WERI-Rb-1 (cell line): ENCODE measurements around the gene KRTAP5-8.
"Not testable (repeated sequence)": the region's sequence is repeated elsewhere in the genome, so short reads cannot be mapped to it uniquely, and the experiment has no call there.

Experiments
- DNase-seq: peaks from one replicate; pipeline ENCODE4 v3.0.0-alpha.2; 2020
- H3K27ac ChIP-seq: fragments of 250-450 bp; sonication (Bioruptor Pico); 2 replicates; pipeline ENCODE4 v1.5.1; 2020; ENCODE audit warnings: mild to moderate bottlenecking, moderate library complexity
- H3K27me3 ChIP-seq: fragments of 250-450 bp; sonication (Bioruptor Pico); 2 replicates; pipeline ENCODE4 v1.5.1; 2021; ENCODE audit warnings: mild to moderate bottlenecking, low read depth, moderate library complexity; ENCODE audit not compliant: insufficient read depth, severe bottlenecking
- H3K36me3 ChIP-seq: fragments of 250-450 bp; sonication (Bioruptor Pico); 2 replicates; pipeline ENCODE4 v1.5.1; 2020; ENCODE audit warnings: mild to moderate bottlenecking, moderate library complexity
- H3K4me3 ChIP-seq: 2 replicates; pipeline ENCODE4 v1.5.1; 2011; ENCODE audit warnings: low read depth, mild to moderate bottlenecking, control low read depth, low read length
- H3K9me3 ChIP-seq: fragments of 250-450 bp; sonication (Bioruptor Pico); 2 replicates; pipeline ENCODE4 v1.5.1; 2021; ENCODE audit warnings: mild to moderate bottlenecking, moderate library complexity; ENCODE audit not compliant: severe bottlenecking
- TF ChIP-seq, protein P1 (sequence below): IDR thresholded peaks from 2 replicates; pipeline ENCODE4 v1.5.1; 2011; ENCODE audit warnings: low read depth, mild to moderate bottlenecking, control low read depth, inconsistent platforms, low read length

KRTAP5-8 gene, protein sequence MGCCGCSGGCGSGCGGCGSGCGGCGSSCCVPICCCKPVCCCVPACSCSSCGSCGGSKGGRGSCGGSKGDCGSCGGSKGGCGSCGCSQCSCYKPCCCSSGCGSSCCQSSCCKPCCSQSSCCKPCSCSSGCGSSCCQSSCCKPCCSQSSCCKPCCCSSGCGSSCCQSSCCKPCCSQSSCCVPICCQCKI

DNA sequence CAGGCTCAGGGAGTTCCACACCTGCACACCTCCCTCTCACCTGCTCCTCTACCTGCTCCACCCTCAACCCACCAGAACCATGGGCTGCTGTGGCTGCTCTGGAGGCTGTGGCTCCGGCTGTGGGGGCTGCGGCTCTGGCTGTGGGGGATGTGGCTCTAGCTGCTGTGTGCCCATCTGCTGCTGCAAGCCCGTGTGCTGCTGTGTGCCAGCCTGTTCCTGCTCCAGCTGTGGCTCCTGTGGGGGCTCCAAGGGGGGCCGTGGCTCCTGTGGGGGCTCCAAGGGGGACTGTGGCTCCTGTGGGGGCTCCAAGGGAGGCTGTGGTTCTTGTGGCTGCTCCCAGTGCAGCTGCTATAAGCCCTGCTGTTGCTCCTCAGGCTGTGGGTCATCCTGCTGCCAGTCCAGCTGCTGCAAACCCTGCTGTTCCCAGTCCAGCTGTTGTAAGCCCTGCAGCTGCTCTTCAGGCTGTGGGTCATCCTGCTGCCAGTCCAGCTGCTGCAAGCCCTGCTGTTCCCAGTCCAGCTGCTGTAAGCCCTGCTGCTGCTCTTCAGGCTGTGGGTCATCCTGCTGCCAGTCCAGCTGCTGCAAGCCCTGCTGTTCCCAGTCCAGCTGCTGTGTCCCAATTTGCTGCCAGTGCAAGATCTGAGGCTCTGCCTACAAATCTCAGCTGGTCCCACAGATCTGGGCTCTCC lies at the start of gene KRTAP5-8:
Gene KRTAP5-8, plus strand, starts transcription at position 49 of the 689 bp plus-strand sequence. Its CDS starts 31 bp downstream, at position 80.
- H3K4me3 ChIP-seq, H3K9me3 ChIP-seq, DNase-seq, H3K27ac ChIP-seq, H3K27me3 ChIP-seq, H3K36me3 ChIP-seq: not testable (repeated sequence)

DNA sequence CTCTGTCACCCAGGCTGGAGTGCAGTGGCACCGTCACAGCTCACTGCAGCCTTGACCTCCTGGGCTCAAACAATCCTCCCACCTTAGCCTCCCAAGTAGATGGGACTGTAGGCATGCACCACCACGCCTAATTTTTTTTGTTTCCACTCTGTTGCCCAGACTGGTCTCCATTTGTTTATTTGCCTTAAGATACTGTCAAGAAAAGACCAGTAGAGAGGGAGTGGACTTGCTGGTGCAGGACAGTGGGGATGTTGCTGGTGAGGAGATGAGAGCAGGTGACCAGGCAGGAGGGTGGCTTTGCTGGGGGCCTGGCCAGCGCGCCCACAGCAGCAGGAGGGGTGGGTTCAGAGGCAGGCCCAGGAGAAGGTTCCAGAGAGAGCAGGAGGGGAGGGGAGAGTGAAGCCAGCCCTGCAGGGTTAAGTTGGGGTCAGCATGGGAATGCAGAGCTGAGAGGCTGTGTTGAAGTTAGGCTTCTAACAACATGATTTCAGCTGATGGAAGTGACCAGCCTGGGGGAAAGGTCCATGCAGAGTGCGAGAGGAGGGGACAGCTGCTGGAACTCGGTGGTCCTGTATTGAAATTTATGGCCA lies 49.0 kb upstream of the KRTAP5-8 start:
- Histone ChIP-seq H3K27me3 (no peaks in the 10 kb centered on the region), H3K36me3 (peaks cover 18% of the 10 kb centered on the region), H3K9me3 (no peaks in the 10 kb centered on the region), H3K27ac (no peak overlapping the region), H3K4me3 (no peak overlapping the region)
- no peak for DNase-seq
- TF ChIP-seq, protein P1, sequence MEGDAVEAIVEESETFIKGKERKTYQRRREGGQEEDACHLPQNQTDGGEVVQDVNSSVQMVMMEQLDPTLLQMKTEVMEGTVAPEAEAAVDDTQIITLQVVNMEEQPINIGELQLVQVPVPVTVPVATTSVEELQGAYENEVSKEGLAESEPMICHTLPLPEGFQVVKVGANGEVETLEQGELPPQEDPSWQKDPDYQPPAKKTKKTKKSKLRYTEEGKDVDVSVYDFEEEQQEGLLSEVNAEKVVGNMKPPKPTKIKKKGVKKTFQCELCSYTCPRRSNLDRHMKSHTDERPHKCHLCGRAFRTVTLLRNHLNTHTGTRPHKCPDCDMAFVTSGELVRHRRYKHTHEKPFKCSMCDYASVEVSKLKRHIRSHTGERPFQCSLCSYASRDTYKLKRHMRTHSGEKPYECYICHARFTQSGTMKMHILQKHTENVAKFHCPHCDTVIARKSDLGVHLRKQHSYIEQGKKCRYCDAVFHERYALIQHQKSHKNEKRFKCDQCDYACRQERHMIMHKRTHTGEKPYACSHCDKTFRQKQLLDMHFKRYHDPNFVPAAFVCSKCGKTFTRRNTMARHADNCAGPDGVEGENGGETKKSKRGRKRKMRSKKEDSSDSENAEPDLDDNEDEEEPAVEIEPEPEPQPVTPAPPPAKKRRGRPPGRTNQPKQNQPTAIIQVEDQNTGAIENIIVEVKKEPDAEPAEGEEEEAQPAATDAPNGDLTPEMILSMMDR: no peak

DNA sequence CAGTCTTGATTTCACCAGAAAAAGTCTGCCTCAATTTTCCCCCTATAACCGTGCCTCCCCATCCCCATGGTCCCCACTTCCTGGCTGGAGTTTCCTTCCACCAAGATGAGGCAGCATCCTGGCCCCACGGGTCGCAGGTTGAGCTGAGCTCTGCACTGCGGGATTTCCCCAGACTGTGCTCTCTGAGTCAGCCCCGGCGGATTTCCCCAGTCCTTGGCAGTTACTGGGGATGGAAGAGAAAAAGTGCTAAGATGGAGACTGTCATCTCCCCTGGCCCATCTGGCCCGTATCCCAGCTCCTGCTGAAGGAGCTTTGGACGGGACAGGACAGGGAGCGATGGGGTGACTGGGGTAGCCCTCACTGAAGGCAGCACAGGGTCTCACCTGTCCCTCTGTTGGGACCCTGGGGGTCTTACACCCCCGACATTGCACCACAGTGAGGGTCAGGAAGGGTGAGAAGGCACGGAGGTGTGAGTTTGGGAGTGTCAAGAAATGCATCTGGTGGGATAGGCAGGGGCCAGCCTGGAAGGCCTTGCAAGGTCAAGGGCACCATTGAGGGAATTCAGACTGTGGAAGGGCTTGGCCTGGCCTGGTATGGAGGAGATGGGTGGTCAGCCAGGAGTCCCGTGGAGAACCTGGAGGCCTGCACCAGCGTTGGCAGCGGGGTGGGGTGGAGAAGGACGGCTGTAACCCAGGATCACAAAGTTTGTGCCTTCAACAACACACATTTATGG lies 48.3 kb upstream of the KRTAP5-8 start:
- Histone ChIP-seq H3K36me3 (peaks cover 11% of the 10 kb centered on the region), H3K27ac (no peak overlapping the region), H3K27me3 (no peaks in the 10 kb centered on the region), H3K4me3 (no peak overlapping the region), H3K9me3 (no peaks in the 10 kb centered on the region)
- DNase-seq: no peak
- TF ChIP-seq, protein P1: no peak

DNA sequence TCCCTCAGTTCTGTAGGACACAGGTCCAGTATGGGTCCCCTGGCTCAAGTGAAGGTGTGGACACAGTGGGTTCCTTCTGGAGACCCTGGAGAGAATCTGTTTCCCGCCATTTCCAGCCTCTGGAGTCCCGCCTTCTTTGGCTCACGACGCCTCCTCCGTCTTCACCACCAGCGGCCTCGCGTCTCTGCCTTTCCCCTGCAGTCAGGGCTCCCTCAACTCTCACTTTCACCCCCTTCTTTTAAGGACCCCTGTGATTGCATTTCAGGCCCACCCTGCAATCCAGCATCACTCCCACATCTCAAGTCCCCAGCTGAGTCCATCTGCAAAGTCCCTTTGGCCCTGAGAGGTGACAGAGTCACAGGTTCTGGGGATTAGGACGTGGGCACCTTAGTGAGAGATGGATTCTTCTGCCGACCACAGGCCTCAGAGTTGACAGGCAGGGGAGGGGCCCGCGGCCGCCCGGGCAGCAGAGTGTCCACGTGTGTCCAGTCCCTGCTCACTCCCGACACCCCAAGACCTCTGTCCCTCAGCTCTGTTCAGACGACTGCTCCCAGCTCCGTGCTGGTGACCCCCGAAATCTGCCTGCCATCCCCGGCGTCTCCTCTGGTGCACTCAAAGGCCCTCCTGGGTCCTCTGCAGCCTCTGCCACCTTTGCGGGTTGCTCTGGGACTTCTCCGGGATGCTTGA lies 47.6 kb upstream of the KRTAP5-8 start:
- Histone ChIP-seq H3K4me3 (no peak overlapping the region), H3K27ac (no peak overlapping the region), H3K27me3 (no peaks in the 10 kb centered on the region), H3K36me3 (peaks cover 7% of the 10 kb centered on the region), H3K9me3 (no peaks in the 10 kb centered on the region)
- TF ChIP-seq, protein P1: no peak
- no peak for DNase-seq

DNA sequence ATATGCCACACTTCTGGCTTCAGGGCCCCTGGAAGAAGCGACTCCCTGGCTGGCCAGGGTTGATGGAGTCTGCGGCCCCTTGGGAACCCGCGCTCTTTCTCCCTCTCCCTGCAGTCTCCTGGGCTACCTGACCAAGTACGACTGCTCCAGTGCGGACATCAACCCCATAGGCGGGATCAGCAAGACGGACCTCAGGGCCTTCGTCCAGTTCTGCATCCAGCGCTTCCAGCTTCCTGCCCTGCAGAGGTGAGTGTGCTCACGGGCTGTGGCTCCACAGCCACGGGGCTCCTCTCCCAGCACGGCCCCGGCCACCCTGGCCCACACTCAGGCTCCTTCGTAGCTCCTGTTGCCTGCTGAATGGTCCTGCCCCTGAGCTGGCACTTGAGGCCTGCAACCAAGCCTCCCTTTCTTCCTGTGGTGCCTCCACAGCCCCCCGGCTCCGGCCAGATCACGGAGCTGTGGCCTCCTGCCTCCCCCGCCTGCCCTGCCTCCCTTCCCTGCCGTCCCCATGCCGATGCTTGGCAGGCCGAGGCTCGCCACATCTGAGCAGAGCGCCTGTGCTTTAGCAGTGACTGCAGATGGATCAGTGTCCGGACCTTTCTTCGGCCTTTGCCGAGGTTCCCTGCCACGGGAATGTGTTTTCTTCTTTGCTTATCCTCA lies 47.0 kb upstream of the KRTAP5-8 start:
- Histone ChIP-seq H3K9me3 (no peaks in the 10 kb centered on the region), H3K27me3 (no peaks in the 10 kb centered on the region), H3K36me3 (peaks cover 3% of the 10 kb centered on the region), H3K27ac (no peak overlapping the region), H3K4me3 (no peak overlapping the region)
- TF ChIP-seq, protein P1: no peak
- no peak for DNase-seq
